ENCODE results near the gene ARTN. TPM values are rescaled to one million over a fixed set of nuclear protein-coding genes. Genes with fewer than 3 reads are reported as not detected.

The ARTN gene
- total RNA-seq, 1 experiment from 2014 or later = 10.6 TPM

DNA sequence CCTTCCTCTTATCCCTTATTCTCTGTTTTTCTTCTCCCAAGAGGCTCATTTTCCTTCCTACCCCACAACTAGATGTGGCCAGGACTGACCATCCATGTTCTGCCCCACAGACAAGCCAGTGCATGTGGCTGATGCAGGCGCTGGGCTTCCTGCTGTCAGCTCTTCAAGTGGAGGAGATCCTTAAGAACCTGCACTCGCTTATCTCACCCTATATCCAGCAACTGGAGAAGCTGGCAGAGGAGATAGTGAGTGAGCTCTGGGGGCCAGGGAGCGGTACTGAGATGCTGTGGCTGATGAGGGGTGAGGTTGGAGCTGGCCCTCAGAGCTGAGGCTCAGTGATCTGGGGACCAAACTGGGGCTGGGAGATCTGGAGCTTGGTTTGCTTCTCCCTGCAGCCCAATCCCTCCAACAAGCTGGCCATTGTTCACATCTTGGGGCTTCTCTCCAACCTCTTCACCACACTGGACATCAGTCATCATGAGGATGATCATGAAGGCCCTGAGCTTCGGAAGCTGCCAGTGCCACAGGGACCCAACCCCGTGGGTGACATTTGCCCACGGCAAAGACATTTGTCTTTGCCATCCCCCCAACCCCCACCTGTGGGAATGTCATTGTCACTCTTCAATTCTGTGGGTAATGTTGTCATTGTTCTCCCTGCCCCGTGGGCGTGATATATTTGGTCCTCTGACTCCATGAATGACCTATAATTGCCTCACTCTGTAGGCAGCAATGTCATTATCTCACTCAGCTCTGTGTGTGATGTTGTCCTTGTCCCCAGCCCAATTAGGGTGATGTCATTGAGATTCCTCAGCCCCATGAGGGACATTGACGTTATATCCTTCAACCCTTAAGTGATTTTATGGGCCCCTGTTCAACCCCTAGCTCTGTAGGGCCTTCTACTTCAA lies 25.0 kb downstream of the ARTN start:
- WGBS (ENCODE audit: extremely low coverage, insufficient read length, low lambda C conversion rate) = no CpG with 5 or more reads among the region's 9 CpGs
- H2BK15ac ChIP-seq (ENCODE audit: low read depth, low read length) = no peak overlapping the region
- H3K4me1 ChIP-seq (ENCODE audit: insufficient read depth, low read length) = no peaks in the 10 kb centered on the region
- H3T11ph ChIP-seq (ENCODE audit: low read length) = no peak overlapping the region
- no peak overlapping the region; the same call in 1 of the 2 replicates for H3K14ac ChIP-seq (ENCODE audit: insufficient read depth, low read length)
- no peak overlapping the region for H3K56ac ChIP-seq (ENCODE audit: insufficient read length, low read depth, low read length)
- TF ChIP-seq, protein P1, sequence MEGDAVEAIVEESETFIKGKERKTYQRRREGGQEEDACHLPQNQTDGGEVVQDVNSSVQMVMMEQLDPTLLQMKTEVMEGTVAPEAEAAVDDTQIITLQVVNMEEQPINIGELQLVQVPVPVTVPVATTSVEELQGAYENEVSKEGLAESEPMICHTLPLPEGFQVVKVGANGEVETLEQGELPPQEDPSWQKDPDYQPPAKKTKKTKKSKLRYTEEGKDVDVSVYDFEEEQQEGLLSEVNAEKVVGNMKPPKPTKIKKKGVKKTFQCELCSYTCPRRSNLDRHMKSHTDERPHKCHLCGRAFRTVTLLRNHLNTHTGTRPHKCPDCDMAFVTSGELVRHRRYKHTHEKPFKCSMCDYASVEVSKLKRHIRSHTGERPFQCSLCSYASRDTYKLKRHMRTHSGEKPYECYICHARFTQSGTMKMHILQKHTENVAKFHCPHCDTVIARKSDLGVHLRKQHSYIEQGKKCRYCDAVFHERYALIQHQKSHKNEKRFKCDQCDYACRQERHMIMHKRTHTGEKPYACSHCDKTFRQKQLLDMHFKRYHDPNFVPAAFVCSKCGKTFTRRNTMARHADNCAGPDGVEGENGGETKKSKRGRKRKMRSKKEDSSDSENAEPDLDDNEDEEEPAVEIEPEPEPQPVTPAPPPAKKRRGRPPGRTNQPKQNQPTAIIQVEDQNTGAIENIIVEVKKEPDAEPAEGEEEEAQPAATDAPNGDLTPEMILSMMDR (conservative IDR thresholded peaks at IDR 0.05) = no peak
- H2BK20ac ChIP-seq (ENCODE audit: low read depth, low read length, poor library complexity, severe bottlenecking) = no peak overlapping the region
- no peak overlapping the region for H4K91ac ChIP-seq (ENCODE audit: insufficient read length, low read depth, low read length)
- no peak overlapping the region for H3K18ac ChIP-seq (ENCODE audit: insufficient read length, low read depth, low read length)
- no peak overlapping the region for H2BK120ac ChIP-seq (ENCODE audit: low read depth, low read length, poor library complexity, severe bottlenecking)
- Mint-ChIP-seq H3K27me3 (ENCODE audit: low read depth) (no peaks in the 10 kb centered on the region), H3K4me3 (no peak overlapping the region), H3K4me1 (peaks cover 0 to under 1% of the 10 kb centered on the region in 2 experiments; a peak in 2 of 4 replicates), H3K36me3 (ENCODE audit: insufficient read depth in 1 of 3, low read depth in 3 of 3) (peaks cover 1 to 22% (median 16%) of the 10 kb centered on the region in 3 experiments; a peak in 5 of 7 replicates), H3K27ac (peak overlapping the region in 1 of 3 experiments; percentile 15; a peak in 2 of 7 replicates), H3K9me3 (no peaks in the 10 kb centered on the region)
- H4K5ac ChIP-seq (ENCODE audit: insufficient read length, low read depth, low read length) = no peak overlapping the region
- no peaks in the 10 kb centered on the region for H3K9me3 ChIP-seq (ENCODE audit: control insufficient read depth, low read depth, low read length)
- no peak overlapping the region for H3K9ac ChIP-seq (ENCODE audit: extremely low read depth, insufficient read length, low read length)
- DNase-seq = no peak
- H3K4ac ChIP-seq (ENCODE audit: low read depth, low read length) = no peak overlapping the region
- no peak overlapping the region for H4K8ac ChIP-seq (replicated peaks; ENCODE audit: insufficient read length, low read depth, low read length)
- no peak overlapping the region for H2AK5ac ChIP-seq (ENCODE audit: insufficient read length, low read length)
- H3K23me2 ChIP-seq (ENCODE audit: insufficient read length, low read depth, low read length, poor library complexity, severe bottlenecking) = no peaks in the 10 kb centered on the region
- H3K27ac ChIP-seq (ENCODE audit: insufficient read length, low read depth, low read length) = no peak overlapping the region
- H3K79me2 ChIP-seq (ENCODE audit: insufficient read depth, low read length) = no peaks in the 10 kb centered on the region
- H2BK5ac ChIP-seq (ENCODE audit: insufficient read length, low read length) = no peak overlapping the region
- H3K4me2 ChIP-seq (ENCODE audit: insufficient read depth, insufficient read length, low read length) = no peak overlapping the region
- H2BK12ac ChIP-seq (ENCODE audit: insufficient read length, low read depth, low read length) = no peak overlapping the region
- no peaks in the 10 kb centered on the region for H3K27me3 ChIP-seq (ENCODE audit: insufficient read depth, low read length)
- no peaks in the 10 kb centered on the region for H3K79me1 ChIP-seq (ENCODE audit: insufficient read depth, low read depth, low read length, poor library complexity, severe bottlenecking)
- no peak overlapping the region for H3K23ac ChIP-seq (ENCODE audit: insufficient read length, low read depth, low read length)
- no peaks in the 10 kb centered on the region for H4K20me1 ChIP-seq (ENCODE audit: control insufficient read depth, insufficient read depth, insufficient read length)
- H2AFZ ChIP-seq (ENCODE audit: low read length) = no peak overlapping the region
